DOHH2 (cell line): ENCODE results near the gene GIT1.

Source experiments
- EZH2phosphoT487 ChIP-seq: fragments of 200-600 bp; sonication (generic); IDR thresholded peaks from 2 replicates; pipeline ENCODE4 v1.6.1; 2017; ENCODE audit warnings: borderline replicate concordance, mild to moderate bottlenecking, antibody characterized with exemption, low read length, moderate library complexity, mixed read lengths
- TF ChIP-seq, protein P1 (sequence below): fragments of 200-600 bp; sonication (generic); IDR thresholded peaks from one replicate; pipeline ENCODE4 v1.5.1; 2014; ENCODE audit warnings: antibody characterized with exemption, mild to moderate bottlenecking, low read depth, low read length; ENCODE audit not compliant: poor library complexity, severe bottlenecking

DNA sequence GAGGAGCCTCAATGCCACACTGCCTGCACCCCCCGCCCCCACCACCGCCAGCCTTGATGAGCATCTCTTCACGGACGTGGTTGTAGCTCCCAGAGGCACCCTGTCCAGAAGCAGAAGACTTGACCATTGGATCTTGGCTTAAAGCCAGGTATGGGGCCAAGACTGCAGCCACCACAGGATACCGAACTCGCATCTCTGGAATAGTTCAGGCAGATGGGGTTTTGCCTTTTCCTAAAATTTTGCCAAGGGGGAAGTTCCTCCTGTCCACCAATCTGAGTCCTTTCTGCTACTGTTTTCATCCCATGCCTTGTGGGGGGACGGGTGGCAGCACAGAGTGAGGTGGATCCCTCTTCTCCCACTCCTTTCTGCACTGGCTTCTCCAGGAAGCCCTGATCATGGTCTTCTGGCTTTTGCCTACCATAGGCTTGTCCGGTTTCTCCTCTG lies 32.3 kb upstream of the GIT1 start:
- TF ChIP-seq, protein P1, sequence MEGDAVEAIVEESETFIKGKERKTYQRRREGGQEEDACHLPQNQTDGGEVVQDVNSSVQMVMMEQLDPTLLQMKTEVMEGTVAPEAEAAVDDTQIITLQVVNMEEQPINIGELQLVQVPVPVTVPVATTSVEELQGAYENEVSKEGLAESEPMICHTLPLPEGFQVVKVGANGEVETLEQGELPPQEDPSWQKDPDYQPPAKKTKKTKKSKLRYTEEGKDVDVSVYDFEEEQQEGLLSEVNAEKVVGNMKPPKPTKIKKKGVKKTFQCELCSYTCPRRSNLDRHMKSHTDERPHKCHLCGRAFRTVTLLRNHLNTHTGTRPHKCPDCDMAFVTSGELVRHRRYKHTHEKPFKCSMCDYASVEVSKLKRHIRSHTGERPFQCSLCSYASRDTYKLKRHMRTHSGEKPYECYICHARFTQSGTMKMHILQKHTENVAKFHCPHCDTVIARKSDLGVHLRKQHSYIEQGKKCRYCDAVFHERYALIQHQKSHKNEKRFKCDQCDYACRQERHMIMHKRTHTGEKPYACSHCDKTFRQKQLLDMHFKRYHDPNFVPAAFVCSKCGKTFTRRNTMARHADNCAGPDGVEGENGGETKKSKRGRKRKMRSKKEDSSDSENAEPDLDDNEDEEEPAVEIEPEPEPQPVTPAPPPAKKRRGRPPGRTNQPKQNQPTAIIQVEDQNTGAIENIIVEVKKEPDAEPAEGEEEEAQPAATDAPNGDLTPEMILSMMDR, result no peak
- no peak for TF ChIP-seq EZH2phosphoT487
